Osteoblast (primary cell): Measurements from ENCODE around the gene APPL1. TPM values are rescaled to one million over a fixed set of nuclear protein-coding genes. Genes with fewer than 3 reads are reported as not detected.
A peak's percentile ranks its signal among the peaks of the same experiment; 100 is the strongest.

Experiments
- DNase-seq: peaks from one replicate; pipeline ENCODE4 v3.0.0; 2011; ENCODE audit warnings: low spot score, mixed read lengths; ENCODE audit not compliant: insufficient read length; ENCODE audit errors: missing footprints
- H2AFZ ChIP-seq: 2 replicates; pipeline ENCODE4 v1.6.0; 2011; ENCODE audit warnings: mild to moderate bottlenecking, low read length
- H3K27ac ChIP-seq: 2 replicates; pipeline ENCODE4 v1.5.1; 2011; ENCODE audit warnings: mild to moderate bottlenecking, low read depth, low read length, moderate library complexity
- H3K27me3 ChIP-seq: 2 replicates; pipeline ENCODE4 v1.6.0; 2012; ENCODE audit warnings: mild to moderate bottlenecking, control low read depth, inconsistent platforms, low read length, moderate library complexity; ENCODE audit not compliant: insufficient read depth
- H3K36me3 ChIP-seq: 2 replicates; pipeline ENCODE4 v1.5.1; 2011; ENCODE audit warnings: mild to moderate bottlenecking, low read length, control low read depth, moderate library complexity; ENCODE audit not compliant: insufficient read depth
- H3K4me1 ChIP-seq: 2 replicates; pipeline ENCODE4 v1.5.1; 2011; ENCODE audit warnings: mild to moderate bottlenecking, low read length, control low read depth, moderate library complexity; ENCODE audit not compliant: insufficient read depth
- H3K4me2 ChIP-seq: 2 replicates; pipeline ENCODE4 v1.6.0; 2011; ENCODE audit warnings: mild to moderate bottlenecking, low read length; ENCODE audit not compliant: insufficient read depth
- H3K4me3 ChIP-seq: fragments of 200-600 bp; sonication (generic); 3 replicates; pipeline ENCODE4 v1.5.1; 2012; ENCODE audit warnings: mild to moderate bottlenecking, low read length, inconsistent platforms; ENCODE audit not compliant: insufficient read depth
- H3K79me2 ChIP-seq: 2 replicates; pipeline ENCODE4 v1.6.0; 2012; ENCODE audit warnings: mild to moderate bottlenecking, low read length, control low read depth, inconsistent platforms; ENCODE audit not compliant: insufficient read depth
- H3K9me3 ChIP-seq: 2 replicates; pipeline ENCODE4 v1.5.1; 2011; ENCODE audit warnings: low read depth, low read length, control low read depth
- H4K20me1 ChIP-seq: 2 replicates; pipeline ENCODE4 v1.6.0; 2012; ENCODE audit warnings: mild to moderate bottlenecking, low read length, control low read depth; ENCODE audit not compliant: insufficient read depth
- total RNA-seq: library from RNA; depleted of rRNA; stranded (reverse); fragments of >200 nt; gene quantifications from 2 replicates; pipeline ENCODE4 v1.2.3, GENCODE V29; 2012
- TF ChIP-seq, protein P1 (sequence below): IDR thresholded peaks from 2 replicates; pipeline ENCODE4 v1.5.1; 2011; ENCODE audit warnings: mild to moderate bottlenecking, low read depth, low read length, moderate library complexity; ENCODE audit errors: extremely low read depth

Gene APPL1
- total RNA-seq, 1 donor = 53.6 TPM

DNA sequence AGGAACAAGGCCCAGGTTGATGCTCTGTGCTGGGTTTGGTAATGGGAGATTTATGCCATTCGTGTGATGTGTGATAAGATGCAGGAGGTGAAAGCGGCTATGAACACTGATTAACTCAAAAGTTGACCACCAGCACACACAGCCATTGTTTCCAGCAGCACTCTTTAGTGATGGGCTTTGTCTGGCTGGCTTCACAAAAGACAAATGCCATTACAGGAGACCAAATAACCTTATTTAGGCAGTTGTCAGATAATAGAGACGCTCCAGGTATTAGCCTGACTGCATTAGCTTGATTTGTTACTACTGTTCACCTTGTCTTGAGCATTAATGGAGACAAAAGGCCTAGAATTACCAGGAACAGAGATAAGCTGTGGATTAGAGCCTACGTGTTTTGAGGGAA, 32.9 kb upstream of the APPL1 start:
- H3K27me3 ChIP-seq = peaks cover 5% of the 10 kb centered on the region
- no peak for DNase-seq
- no peaks in the 10 kb centered on the region for H3K9me3 ChIP-seq
- H3K4me2 ChIP-seq = no peak overlapping the region
- TF ChIP-seq, protein P1, sequence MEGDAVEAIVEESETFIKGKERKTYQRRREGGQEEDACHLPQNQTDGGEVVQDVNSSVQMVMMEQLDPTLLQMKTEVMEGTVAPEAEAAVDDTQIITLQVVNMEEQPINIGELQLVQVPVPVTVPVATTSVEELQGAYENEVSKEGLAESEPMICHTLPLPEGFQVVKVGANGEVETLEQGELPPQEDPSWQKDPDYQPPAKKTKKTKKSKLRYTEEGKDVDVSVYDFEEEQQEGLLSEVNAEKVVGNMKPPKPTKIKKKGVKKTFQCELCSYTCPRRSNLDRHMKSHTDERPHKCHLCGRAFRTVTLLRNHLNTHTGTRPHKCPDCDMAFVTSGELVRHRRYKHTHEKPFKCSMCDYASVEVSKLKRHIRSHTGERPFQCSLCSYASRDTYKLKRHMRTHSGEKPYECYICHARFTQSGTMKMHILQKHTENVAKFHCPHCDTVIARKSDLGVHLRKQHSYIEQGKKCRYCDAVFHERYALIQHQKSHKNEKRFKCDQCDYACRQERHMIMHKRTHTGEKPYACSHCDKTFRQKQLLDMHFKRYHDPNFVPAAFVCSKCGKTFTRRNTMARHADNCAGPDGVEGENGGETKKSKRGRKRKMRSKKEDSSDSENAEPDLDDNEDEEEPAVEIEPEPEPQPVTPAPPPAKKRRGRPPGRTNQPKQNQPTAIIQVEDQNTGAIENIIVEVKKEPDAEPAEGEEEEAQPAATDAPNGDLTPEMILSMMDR = no peak
- H3K79me2 ChIP-seq = no peaks in the 10 kb centered on the region
- no peak overlapping the region for H2AFZ ChIP-seq
- H3K4me1 ChIP-seq = no peaks in the 10 kb centered on the region
- H3K27ac ChIP-seq = no peak overlapping the region
- no peaks in the 10 kb centered on the region for H4K20me1 ChIP-seq
- no peaks in the 10 kb centered on the region for H3K36me3 ChIP-seq
- H3K4me3 ChIP-seq = no peak overlapping the region

DNA sequence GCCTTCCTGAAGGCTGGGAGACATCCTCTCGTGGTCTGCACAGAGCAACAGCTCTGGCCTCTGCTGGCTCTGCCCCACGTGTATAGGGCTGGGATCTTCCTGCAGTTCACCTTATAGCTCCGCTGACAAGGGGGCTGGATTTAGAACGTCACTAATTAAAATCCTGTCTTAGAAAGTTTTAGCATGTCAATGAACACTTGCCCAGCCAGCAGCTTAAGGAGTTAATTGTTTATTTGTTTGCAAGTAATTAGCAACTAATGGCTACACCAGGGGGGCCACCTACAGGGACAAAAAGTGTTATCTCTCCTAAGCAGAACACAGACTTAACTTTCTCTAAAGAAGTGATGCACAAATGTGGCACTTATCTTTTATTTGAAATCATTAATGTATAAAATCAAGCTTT, 27.6 kb upstream of the APPL1 start, which contains the start of gene HESX1:
Gene HESX1, minus strand, starts transcription at position 84 of the 403 bp plus-strand sequence. Its CDS starts 60 bp downstream, at position 24.
- Histone ChIP-seq H4K20me1 (no peaks in the 10 kb centered on the region), H3K4me1 (no peaks in the 10 kb centered on the region), H3K79me2 (no peaks in the 10 kb centered on the region), H3K4me3 (no peak within 1 kb of the TSS), H3K9me3 (no peaks in the 10 kb centered on the region), H2AFZ (no peak within 1 kb of the TSS), H3K4me2 (no peak within 1 kb of the TSS), H3K27ac (no peak within 1 kb of the TSS), H3K27me3 (no peaks in the 10 kb centered on the region), H3K36me3 (no peaks in the 10 kb centered on the region)
- no peak for DNase-seq
- TF ChIP-seq, protein P1 = no peak

- TF ChIP-seq, protein P1 = no peak
- DNase-seq = peak; percentile 29
- Histone ChIP-seq H3K4me2 (no peak overlapping the region), H3K27me3 (no peaks in the 10 kb centered on the region), H3K36me3 (no peaks in the 10 kb centered on the region), H3K9me3 (no peaks in the 10 kb centered on the region), H3K4me1 (no peaks in the 10 kb centered on the region), H4K20me1 (no peaks in the 10 kb centered on the region), H3K27ac (no peak overlapping the region), H3K4me3 (no peak overlapping the region), H2AFZ (no peak overlapping the region), H3K79me2 (no peaks in the 10 kb centered on the region)
Observed at GRCh38 chr3:57206423-57206822, 21.1 kb upstream of the APPL1 start.

DNA sequence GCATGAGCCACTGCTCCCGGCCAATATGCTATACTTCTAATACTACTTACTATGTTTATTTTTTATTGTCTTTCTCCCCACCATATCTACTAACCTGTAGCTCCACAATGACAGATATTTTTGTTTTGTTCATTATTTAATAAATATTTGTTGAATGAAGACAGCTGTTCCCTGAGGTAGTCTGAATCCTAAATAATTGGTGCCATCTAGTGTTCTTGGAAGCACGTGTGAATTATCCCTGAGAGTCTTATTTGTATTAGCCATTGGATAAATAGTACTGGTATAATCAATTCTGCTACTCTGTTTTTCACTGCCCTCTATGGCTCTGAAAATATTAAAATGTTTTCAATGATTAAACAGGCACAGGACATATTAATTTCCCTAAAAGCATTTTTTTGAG, 5.6 kb upstream of the APPL1 start:
- Histone ChIP-seq H2AFZ (no peak overlapping the region), H3K36me3 (no peaks in the 10 kb centered on the region), H3K4me3 (no peak overlapping the region), H3K27ac (no peak overlapping the region), H3K4me2 (no peak overlapping the region), H3K79me2 (no peaks in the 10 kb centered on the region), H3K9me3 (no peaks in the 10 kb centered on the region), H4K20me1 (no peaks in the 10 kb centered on the region), H3K4me1 (peaks cover 15% of the 10 kb centered on the region), H3K27me3 (no peaks in the 10 kb centered on the region)
- TF ChIP-seq, protein P1 = peak; percentile 31
- peak; percentile 3 for DNase-seq
